ENCODE data around the gene CSTF1.

GRCh38 chr20:56427797-56428196 lies 35.4 kb downstream of the CSTF1 start:
- TF ChIP-seq TAF1 (IDR thresholded peaks at IDR 0.05; ENCODE audit: low read depth) (no peak), RAD21 (IDR thresholded peaks at IDR 0.05; ENCODE audit: low read depth) (no peak), TCF12 (IDR thresholded peaks at IDR 0.05; ENCODE audit: low read depth) (no peak)
